T-helper 22 cell (primary cell): ENCODE results near the gene RRBP1.

ENCODE experiments used
- DNase-seq: peaks from one replicate; pipeline ENCODE4 v3.0.0-alpha.2; 2020; ENCODE audit warnings: low read depth

RRBP1 gene

DNA sequence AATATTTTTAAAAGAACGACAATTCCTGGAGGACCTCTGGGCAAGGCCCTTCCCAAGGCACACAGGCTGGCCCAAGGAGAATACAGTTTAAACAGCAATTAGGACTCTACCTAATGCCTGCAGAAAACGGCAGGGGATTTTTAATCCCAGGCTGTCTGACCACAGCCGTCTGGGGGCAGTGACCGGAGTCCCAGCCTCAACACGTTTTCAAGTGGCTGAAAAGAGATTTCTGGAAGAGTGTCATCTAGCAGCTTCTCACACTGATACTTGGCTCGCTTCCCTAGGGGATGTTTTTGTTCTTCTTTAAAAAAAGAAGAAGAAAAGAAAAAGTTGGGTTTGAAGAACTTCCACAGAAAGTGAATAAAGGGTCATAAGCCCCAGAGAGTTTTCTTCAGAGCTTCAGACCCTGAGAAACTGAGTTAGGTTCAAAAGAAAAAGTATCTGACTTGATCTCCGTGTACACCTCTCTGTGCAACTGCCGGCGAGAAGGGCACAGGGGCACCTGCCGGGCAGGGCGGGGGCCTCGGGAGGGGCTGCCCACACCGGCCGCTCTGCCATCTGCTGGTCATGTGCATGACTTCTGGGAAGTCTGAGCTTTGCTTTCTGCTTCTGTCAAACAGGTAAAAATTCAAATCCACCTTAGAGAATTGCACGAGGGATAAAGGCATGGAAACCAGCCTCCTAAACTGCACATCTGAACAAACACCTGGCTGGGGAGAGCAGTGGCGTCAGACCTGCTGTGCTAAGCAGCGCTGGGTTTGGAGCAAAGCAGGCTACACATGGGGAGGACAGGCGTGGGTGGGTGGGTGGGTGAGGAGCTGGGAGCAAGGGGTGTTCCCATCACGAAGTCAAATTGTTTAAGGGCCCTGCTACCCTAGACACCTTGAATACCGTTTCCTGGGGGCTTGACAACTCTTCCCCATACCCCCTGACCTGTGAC, 33.0 kb downstream of the RRBP1 start:
- DNase-seq = no peak

DNA sequence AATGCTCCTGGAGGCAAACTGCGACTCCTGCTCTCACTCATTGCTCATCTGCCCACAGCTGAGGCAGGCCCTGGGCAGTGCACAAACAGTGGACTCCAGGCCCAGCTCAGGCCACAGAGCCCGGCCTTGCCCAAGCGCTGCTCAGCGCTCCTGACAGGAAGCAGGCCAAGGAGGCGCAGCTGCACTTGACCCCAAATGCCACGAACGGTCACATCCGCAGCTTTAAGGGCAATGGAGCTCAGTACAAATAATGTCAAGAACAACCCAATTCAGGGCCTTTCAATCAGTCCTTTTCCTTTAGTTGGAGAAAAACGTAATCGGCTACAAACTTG, 33.8 kb downstream of the RRBP1 start:
- no peak for DNase-seq

DNA sequence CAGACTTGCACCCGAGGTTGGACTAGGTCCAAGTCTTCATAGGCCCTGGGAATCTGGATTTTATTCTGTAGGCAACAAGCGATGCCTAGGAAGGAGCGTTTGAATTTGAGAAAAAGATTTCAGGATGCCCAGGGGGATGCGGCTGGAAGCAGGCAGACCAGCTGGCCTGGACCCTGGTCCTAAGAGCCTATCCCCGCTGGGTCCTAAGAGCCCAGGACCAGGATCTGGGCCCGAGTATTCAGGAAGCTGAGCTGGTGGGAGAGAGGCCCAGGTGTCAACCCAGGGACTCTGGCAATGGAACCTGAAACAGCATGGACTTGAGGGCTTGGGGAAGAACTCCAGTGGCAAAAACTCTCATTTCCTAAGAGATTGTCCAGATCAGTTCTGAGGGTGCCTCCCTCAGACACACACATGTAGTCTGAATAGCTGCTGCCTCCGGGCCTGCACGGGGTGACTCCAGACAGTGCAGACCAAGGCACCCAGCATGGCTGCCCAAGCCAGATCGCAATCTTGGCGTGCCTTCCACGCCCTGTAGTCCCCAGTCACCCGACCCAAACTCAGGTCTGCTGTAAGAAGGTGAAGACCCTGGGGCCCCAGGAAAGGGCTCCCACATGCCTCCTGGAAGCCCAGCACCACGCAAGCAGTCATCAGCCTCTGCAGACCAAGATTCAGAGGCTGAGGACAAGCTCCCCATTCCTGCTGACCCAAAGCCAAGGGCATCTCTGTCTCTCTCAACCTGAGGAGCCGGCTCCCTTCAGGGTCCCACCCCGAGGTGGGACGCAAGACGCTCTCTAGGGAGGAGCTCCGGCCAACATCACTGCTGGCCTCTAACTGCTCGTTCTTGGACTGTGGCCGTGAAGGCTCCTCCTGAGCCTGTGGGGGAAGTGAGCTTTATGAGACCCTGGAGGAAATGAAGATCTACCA, 34.4 kb downstream of the RRBP1 start:
- no peak for DNase-seq

DNA sequence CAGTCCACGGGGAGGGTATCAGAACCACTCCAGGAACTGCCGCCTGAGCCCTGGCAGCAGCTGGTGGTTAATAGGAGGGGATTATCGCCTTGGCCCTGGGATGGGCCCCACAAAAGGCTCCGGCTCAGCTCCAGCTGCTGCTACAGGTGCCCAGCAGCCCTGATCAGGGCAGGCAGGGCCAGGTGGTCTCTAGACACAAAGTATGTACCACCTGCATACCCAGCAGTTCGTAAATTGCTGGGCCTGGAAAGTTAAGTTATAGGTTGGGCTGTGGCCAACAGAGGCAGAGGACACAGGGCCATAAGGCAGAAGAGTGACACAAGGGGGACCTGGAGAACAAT, 35.1 kb downstream of the RRBP1 start:
- DNase-seq = no peak

DNA sequence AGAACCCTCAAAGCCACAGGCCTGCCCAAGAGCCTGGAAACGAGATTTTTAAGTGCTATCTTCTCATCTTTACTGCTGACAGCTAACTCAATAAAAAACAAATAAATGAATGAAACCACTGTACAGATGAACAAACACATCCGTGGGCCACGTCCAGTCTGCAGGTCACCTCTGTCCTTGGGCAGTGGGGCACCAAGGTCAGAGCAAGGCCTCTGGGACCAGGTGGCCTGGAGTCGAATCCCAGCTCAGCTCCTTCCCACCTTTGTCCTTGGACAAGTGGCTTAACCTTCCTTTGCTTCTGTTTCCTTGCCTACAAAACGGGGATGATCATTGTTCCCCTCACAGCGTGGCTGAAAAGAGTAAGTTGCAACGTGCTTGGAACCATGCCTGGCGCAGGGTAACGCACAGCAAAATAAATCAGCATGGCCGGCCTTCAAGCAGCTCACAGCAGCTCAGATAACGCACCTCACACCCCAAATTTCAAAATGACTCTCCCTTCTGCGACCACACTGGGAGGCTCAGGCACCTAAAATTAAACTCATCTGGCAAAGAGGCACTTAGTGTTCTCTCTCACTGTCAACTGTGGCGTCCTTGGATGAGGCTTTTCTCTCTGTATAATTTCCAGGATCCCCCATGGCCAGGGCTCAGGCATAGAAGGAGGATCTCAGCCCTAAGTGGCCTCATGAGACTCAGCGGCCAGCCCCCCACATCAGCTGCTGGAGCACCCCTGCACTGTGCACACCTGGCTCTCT, 35.7 kb downstream of the RRBP1 start:
- DNase-seq = no peak

DNA sequence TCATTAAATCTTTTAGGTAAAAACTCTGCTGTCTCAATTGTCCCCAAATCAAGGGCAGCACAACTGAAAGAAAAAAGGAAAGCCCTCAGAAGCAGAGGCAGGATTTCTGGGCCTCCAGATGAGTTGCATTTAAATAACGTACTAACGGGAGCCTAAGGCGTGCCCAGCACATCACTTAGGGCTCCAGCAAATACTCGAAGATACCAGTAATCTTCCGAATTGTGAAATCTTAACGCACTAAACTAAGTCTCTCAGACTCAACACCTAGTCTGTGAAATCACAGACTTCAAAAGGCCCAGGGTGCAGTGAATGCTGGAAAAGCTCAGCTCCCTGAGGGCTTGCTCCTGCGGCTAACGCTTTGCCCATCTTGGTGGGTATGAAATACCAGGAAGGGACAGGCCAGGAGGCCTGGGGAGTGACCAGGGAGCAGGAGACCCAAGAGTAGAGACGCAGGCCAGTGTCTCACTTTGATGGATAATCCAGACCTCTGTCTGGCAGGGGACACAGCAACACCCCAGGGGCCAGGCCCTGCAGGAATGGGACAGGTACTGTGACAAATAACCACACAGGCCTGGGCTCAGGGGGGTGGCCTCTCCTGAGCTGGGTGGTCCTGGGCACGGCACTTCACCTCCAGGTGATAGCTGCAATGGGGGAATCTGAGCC, 36.4 kb downstream of the RRBP1 start:
- no peak for DNase-seq

DNA sequence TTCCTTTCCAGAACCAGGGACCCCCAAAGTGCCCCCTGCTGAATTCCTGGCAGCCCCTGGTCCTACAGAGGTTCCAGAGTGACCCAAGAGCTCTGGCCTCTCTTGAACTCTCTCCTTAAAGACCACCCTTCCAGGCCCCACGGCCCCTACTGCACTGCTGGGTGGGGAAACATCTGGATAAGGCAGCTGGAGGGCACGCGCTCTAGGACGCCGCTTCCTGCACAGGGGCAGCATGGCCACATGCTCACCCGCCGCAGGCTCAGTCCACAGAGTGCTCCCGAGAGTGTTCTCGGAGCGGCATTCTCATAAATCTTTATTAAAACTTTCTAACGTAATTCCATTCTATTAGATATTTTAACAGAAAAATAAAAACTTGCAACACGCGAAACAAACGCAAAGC, 37.0 kb downstream of the RRBP1 start:
- DNase-seq = no peak

DNA sequence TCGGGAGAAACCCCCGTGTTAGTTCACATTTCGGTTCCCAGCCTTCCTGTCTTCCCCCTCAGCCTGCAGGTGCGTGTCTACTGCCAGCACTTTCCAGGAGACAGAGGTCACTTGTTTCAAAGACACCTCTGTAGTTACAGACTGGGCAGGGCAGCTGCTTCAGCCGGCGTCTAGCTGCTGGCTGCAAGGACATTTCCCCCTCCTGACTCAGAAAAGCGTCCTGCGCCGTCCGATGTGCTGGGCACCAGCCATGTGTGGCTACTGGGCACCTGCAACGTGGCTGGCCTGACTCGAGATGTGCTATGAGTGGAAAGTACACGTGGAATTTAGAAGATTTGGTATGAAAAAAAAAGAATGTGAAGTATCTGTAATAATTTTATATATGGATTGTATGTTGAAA, 37.6 kb downstream of the RRBP1 start:
- no peak for DNase-seq

DNA sequence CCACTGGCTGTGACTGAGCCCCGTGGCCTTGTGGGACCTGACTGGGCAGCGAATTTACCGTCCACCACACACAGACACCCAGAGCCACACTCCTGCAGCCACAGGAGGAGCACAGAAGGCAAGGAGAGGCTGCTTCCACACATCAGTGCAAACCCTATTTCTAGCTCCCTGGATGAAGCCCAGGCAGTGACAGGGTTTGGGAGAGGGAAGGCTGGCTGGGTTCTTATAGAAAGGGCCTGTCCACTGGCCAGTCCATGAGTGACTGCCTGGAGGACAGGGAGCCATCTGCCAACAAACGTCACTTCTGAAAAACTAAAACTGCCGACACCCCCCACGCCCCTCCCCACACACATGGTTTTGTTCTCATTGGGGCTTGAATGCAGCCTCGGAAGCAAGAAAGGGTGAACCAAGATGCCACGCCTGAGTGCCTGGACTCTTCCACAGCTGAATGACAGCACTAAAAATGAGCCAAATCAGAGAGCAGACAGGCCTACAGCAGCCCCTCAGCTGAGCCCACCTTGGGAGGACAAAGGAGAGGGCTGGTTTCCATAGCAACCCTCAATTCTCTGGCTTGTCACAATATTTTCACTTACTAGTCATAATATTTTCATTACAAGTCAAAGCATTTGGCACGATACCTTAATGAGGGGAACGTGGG, 38.4 kb downstream of the RRBP1 start:
- no peak for DNase-seq

DNA sequence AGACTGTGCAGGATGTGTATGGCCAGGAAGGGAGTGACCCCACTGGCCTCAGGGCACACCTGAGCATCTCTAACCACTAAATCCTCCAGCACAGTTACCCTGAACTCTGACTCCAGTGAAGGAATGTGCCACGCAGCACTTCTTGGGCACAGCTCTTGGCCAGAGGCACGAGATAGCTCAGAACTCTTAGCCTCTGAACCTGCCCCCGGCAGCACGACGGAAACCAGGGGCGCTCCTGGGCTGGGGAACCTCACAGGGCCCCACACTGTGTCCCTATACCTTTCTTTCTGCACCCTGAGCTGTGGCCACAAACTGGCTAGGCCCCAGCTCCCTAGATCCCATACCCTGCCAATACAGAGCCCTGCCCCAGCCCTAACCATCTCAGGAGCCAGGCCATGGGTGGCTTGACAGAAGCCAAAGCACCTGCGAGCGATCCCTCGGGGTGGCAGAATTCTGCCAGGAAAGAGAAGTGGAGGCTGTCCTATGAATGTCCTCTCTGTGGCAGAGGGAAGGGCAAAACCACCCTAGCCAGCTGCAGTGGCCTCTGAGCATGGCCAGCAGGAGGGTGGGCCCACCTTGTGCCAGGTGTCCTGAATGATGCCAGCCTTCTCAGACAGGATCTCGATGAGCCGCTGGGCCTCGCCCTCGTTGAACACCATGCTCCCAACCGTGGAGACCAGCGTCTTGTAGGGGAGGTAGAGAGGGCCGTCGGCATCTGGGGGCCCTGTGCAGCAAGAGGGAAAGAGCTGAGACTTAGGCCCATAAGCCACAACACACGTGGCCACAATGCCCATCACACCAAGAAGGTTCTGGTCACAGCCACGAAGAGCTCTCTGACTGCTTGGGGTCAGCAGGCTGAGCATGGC, 39.4 kb downstream of the RRBP1 start:
- DNase-seq = no peak

DNA sequence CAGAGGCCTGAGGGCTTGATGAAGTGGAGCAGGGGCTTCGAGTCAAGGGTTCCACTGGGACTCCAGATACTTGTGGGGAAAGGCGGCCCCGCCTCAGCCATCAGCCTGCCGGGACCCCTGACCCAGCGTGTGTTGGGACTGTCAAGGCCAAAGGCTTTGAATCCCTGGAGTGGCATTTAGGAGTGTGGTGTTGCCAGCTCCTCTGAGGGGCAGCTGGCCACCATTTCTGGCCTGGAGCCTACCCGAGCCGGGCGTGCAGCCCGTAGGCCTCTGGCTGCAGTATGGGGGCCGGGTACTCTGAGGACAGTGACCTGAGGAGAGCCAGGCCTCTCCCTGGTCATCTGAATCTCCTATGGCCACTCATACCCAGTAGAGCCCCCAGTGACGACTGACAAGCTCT, 40.0 kb downstream of the RRBP1 start:
- DNase-seq = no peak

DNA sequence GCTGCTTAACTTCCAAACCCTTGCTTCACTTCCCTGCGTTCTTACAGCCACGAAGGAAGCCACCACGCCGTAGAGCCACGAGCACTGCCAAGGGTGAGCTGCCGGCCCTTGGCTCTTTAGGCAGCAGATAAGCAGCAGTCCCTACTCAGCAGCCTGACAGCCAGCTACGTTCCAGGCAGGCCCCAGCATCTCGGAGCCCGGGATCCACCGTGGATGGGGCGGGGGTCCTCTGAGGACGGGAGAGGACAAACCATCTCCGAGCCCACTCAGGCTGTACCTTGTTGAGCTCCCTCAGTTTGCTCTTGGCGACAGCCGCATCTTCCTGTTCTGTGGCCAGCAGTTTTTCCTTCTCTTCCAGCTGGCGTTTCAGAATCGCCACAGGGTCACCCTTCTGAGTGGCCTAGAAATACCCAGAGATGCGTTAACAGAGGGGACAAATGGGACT, 40.5 kb downstream of the RRBP1 start:
- DNase-seq = no peak

DNA sequence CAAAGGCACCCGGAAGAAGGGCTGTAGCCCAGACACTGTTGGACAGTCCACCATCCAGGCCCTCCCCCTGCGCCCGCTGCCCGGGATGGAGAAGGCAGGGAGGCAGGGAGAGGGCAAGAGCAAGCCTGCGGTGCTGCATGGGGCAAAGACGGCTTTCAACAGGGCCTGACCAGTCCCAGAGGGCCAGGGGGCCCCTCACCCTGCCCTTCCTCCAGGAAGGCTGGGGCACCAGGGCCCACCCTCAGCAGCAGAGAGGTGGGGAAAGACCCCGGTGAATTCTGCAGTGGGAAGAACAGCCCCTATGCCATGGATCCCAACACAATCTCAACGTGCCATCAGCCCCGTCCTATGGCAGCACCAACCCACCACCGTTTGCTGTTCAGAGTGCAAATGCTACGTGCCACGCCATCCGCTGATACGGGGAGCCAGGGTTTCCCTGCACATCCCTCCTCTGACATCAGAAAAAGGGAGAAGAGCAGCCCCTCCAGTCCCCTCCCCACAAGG, 41.1 kb downstream of the RRBP1 start:
- no peak for DNase-seq

DNA sequence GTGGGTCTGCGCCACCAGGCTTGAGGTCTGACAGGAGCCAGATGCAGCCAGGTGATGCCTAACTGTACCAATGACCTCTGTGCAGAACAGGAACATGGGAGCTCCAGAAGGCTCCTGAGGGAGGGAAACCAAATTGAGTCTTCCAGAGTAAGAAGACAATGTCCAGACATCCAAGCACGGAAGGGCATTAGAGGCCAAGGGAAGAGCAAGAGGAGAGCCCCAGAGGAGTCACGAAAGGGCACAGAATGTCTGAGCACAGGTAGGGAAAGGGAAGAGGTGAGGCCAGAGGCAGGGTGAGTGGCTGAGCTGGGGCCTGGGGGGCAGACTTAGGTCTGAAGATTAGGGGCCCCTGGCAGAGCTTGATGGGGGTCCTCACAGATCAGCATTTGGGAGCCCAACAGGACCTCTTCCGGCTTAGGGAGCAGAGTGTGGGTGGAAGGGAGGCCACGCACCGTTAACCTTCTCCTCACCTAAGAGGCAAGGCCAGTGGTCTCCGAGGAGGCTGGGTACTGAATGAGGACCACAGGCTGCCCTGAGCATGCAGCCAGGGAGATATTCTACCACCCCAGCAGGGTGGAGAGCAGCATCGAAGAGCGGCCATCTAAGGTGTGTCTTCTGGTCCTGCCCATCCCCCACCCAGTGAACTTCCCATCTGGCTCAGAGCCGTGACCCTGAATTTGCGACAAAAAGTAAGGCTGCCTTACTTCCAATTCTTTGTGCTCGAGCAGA, 41.7 kb downstream of the RRBP1 start:
- DNase-seq = no peak

DNA sequence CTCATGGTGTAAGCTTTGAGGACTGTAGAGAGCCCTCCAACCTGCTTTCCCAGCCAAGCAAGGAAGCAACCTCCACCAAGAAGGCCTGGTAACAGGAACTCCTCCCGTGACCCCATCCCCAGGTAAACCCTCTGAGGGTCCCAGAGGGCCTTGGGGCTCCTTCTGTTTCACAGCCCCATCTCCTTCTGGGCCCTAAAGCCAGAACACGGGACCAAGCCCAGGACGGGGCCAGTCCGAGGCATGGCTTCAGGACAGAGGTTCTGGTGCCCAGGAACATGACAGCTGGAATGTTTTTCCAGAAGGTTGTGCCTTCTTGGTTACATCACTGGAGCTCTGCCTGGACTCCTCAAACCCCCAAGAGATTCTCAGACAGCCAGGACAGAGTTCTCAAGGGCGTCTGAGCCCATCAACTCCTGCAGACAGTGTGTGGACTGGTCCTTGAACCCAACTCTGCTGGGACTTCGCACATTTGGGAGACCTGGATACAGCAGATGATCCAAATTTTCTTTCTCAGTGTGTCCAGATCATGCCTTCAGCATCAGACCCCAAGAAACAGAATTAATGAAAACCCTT, 43.1 kb downstream of the RRBP1 start:
- no peak for DNase-seq

DNA sequence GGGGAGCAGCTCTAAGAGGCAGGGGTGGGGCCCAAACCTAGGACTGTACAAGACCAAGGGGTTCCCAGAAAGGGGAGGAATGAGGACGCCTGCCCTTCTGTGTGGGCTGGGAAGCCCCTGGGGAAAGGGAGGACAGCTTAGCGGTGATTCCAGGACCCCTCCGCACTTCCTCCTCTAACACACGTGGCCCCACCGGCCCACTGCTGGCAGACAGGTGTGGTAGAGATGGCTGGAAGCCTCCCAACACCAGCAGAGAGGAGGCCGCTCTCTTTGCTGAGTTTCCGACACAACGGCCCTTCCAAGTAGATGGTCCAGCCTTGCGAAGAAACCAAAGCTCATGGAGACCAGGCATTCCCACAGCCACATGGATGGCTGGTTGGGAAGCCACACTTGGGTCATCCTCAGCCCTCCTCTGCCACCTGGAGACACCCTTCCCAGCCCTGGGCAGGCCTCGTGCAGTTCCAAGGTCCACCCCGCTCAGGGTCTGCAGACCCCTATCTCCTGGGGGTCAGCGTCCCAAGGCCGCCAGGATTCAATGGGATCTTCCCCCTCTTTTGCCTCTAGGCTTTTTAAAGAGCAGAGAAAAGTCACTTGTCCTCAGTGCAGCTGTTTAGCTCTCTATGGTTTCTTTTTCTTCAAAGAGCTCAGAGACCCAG, 43.9 kb downstream of the RRBP1 start:
- DNase-seq = no peak

DNA sequence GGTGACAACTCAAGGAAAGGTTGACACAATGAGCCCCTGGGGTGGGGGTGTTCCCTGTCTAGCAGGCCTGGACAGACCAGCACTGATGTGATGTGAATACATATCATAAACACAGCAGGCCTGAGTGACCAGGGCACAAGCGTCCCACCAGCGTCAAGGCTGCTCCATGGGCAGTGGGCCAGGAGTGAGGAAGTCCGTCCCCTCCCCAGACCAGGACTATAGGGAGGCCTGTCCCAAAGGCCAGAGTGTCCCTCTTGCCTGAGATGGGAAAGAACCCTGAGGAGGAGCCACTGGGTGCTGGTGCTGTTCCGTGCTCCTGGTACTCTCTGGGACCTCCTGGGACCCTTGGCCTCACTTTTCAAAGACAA, 44.6 kb downstream of the RRBP1 start:
- no peak for DNase-seq

DNA sequence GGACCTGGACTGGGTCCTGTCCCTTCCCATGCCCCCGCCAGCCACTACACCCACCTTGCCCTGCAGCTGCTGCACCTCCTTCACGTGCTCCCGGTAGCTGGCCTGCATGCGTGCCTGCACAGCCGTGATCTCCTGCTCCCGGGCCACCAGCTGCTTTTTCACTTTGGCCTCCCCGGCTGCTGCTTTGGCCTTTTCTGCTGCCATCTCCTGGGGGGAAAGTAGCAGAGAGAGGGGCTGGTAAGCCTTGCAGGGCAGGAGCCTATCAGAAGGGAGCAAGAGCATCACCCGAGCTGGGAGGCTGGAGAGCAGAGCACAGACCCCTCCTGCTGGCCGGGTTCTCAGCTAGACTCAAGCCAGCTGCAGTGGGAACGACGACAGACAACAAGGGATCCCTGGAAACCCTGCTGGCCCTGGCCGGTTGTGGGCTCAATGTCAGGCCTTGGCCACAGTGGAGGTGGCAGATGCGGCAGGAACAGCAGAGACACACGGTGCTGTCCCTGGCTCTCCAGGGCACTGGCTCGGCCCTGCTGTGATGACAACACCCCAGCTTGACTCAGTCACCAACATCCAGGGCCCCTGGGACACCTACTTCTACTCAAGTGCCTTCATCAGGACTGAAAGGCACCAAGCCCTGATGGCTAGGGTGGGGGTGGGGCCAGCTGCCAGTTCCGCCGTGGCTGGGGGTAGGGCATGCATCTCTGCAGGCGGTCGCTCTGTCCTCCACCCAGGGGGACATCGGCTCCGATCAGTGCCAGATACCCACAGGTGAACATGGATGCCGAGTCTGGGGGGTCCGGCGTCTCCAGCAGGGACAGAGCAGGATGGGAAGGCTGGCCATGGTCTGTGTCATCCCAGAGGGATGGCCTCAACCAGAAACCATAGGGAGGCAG, 45.3 kb downstream of the RRBP1 start:
- DNase-seq = no peak
